IPS-18c (cell line): ENCODE data around the gene REXO5.
"Not testable (repeated sequence)": the region's sequence is repeated elsewhere in the genome, so short reads cannot be mapped to it uniquely, and the experiment has no call there.

Experiments
- H3K4me3 ChIP-seq: 2 replicates; pipeline ENCODE4 v1.7.0; 2013; ENCODE audit warnings: low read depth, mild to moderate bottlenecking, low read length, moderate library complexity; ENCODE audit not compliant: insufficient read depth
- H3K9me3 ChIP-seq: one replicate; pipeline ENCODE4 v1.6.1; 2013; ENCODE audit warnings: mild to moderate bottlenecking, low read length, moderate library complexity; ENCODE audit not compliant: control insufficient read depth, insufficient read depth

The REXO5 gene

DNA sequence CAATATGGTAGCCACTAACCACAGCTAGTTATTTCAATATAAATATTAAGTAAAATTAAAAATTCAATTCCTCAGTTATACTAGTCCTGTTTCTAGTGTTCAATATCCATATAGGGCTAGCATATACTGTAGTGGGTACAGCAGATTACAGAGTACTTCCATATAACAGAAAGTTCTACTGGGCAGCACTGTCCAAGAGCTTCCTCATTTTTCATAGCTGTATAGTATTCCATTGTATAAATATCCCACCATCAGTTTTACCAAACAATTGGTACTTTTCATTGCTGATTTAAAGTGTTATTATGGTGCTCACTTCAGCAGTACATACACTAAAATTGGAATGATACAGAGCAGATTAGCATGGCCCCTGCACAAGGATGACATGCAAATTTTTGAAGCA, 22.1 kb upstream of the REXO5 start:
- no peak overlapping the region for H3K4me3 ChIP-seq
- no peaks in the 10 kb centered on the region for H3K9me3 ChIP-seq

DNA sequence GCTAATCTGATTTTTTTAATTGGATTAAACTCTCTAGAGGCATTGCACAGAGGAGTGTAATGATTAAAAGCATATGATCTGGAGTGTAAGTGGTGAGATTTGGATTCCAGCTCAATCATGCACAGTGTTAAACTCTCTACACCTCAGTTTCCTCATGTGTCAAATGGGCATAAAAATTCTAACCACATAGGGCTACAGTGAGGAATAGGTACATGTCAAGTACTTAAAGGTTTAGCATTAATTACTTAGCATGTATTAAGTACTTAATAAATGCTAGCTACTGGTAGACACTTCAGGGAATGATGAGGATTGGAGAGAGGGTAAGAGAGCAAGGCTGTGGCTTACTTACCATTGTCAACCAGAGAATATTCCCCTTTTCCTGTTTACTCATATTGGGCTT, 17.2 kb upstream of the REXO5 start:
- Histone ChIP-seq H3K9me3 (no peaks in the 10 kb centered on the region), H3K4me3 (no peak overlapping the region)

DNA sequence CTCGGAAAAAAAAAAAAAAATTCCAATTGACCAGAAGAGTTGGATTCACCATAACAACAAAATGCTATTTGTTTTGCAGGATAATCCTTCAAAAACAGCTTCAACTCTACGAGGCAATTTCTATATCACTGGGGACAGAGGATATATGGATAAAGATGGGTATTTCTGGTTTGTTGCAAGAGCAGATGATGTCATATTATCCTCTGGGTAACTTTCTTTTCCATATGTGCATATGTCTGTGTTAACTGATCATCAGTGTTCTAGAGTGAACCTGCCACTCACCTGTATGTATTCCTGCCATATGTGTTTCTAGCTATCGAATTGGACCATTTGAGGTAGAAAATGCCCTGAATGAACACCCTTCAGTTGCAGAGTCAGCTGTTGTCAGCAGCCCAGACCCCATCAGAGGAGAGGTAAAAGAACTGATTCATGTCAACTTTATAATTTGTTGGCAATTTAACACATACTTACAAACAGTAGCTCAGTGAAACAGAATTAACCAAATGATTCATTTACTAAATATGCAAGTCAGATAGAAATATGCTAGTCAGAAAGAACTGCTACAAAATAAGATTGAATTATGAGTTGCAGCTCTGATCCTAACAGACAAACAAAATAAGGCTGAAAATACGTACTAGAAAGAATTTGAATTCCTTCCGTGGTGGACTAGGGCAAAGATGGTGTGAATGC, 14.3 kb upstream of the REXO5 start:
- Histone ChIP-seq H3K9me3 (no peaks in the 10 kb centered on the region), H3K4me3 (no peak overlapping the region)

DNA sequence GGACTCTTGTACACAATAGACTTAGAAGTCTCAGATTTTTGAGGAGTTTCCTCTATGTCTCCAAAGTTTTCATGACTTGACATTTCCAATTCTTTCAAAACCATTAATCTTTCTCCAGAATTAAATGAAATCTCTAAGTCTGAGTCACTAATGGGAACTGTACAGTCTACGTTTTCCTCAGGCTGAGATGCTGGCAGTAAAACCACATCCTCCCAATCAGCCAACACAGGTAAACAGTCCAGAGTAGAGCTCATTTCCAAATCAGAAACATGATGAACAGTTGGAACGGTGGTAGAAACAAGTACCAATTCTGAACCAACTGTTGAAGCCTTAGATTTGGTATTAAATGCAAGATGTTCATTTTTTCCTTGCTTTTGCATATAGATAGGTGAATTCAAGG, 8.0 kb upstream of the REXO5 start:
- H3K9me3 ChIP-seq = no peaks in the 10 kb centered on the region
- no peak overlapping the region for H3K4me3 ChIP-seq

DNA sequence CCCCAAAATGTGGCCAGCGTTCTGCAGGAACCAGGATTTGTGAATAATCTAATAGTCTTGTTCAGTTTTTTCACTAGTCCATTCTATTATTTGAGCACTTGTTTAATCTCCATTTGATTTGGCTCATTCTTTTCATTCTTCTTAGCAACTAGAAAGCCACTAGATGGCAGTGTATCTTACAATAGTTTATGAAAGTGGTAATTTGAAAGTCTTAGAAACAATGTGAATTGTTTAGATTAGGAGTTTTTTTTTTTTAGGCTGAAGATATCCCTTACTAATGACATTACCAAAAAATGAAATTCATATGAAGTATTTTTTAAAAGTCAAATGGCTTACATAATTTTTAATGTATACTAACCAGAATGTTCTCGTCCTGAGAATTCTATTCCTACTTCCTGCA, 6.7 kb upstream of the REXO5 start:
- no peaks in the 10 kb centered on the region for H3K9me3 ChIP-seq
- H3K4me3 ChIP-seq = no peak overlapping the region

DNA sequence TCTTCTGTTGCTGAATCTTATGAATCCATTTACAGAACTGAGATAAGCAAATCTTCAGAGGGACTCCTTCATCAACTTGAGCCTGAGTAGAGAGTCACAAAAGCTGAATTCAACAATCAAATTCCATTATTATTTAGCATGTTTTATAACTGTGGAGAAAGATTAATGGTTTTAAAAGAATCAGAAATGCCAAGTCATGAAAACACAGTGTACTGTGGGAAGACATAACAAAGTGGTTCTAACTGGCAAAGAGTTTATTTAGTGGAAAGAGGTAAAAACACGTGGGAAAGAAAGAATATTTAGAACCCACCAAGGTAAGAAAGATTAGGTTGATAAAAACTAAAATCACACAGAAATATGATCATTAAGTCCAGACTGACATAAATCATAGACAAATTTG, 5.0 kb upstream of the REXO5 start:
- Histone ChIP-seq H3K9me3 (no peaks in the 10 kb centered on the region), H3K4me3 (no peak overlapping the region)

DNA sequence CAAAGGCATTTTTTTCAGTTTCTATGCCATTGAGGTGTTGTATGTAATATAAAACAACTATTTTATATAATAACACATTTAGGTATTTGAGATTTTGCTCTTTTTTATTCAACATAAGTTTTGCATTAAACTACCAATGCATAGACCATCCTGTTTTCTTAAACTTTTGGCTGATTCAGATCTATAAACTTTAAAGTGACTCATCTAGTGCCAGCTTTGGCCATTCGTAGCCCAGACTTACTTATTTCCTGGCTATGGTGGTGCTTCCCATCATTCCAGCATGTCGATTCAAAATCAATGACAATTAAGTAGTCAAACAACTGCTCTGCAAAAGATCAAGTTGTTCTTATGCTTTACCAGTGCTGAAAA, 3.2 kb upstream of the REXO5 start:
- Histone ChIP-seq H3K9me3 (no peaks in the 10 kb centered on the region), H3K4me3 (no peak overlapping the region)

DNA sequence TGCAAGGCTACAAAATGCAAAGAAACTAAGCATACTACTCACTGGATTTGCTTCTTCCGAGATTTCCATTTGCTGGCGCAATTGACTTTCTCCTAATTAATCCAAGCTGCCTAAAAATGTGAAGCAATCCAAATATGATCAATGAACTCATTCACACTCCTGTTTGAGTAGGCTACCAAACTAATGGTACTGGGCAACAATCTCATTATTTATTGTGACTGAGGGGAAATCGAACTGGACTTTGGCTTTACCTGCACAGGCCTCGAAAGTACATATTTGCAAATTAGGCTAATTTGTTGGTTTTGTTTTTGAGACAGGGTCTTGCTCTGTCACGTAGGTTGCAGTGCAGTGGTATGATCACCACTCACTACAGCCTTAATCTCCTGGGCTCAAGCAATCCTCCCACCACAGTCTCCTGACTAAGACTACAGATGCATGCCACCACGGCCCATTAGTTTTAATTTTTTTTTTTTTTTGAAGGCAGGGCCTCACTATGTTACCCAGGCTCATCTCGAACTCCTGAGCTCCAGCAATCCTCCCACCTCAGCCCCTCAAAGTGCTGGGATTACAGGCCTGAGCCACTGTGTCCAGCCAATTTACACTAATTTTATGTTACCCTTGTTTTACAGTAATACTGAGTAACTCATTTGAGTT, 2.6 kb upstream of the REXO5 start:
- Histone ChIP-seq H3K9me3 (no peaks in the 10 kb centered on the region), H3K4me3 (no peak overlapping the region)

DNA sequence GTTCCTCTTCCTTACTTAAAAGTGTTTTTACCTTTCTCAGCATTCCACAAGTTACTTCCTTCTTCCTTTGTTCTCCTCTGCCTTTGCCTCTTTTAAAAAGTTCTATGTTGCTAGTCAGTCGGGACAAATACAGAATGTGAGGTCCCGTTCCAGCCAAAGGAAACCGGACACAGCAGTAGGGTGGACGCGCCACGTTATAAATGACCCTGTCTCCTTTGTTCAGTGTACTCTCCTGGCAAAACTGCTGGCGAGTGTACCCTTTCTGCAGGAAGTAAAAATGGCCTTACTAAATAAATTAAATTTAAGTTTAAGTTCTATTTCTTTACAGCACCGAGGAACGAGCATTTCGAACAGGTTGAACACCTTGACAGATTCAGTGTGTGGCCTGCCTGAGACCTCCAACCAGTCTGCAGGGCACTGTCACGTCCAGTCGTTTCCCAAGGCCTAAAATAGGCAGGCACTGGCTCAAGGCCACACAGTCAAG, 601 bp upstream of the REXO5 start:
- peak overlapping the region; percentile 95 for H3K4me3 ChIP-seq
- H3K9me3 ChIP-seq = not testable (repeated sequence)

DNA sequence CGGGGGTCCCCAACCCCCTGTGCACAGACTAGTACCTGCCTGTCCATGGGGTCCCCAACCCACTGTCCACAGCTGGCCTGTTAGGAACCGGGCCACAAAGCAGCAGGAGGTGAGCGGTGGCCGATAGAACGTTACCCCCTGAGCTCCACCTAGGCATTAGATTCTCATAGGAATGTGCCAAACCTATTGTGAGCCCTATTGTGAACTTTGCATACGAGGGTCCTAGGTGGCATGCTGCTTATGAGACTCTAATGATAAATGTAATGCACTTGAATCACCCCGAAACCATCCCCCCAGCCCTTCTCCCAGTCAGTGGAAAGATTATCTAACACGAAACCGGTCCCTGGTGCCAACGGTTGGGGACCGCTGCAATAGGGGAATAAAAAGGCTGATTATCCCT, 1.5 kb downstream of the REXO5 start:
- H3K4me3 ChIP-seq = no peak overlapping the region
- H3K9me3 ChIP-seq = no peaks in the 10 kb centered on the region

DNA sequence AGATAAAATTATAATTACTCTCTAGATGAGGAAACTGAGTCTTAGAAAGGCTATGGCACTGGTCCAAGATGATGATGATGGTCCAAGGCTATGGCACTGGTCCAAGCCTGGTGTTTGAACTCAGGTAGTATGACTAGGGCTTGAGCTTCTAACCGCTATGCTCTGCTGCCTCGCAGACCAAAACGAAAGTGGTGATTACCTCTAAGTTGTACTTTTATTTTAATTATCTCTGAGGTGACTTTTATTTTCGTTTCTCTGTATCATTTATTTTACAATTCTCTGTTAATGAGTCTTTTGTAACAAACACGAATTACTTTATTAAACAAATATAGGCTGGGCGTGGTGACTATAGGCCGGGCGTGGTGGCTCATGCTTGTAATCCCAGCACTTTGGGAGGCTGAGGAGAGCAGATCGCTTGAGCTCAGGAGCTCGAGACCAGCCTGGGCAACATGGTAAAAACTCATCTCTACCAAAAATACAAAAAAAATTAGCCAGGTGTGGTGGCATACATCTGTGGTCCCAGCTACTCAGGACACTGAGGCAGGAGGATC, 5.6 kb downstream of the REXO5 start:
- no peaks in the 10 kb centered on the region for H3K9me3 ChIP-seq
- H3K4me3 ChIP-seq = no peak overlapping the region

DNA sequence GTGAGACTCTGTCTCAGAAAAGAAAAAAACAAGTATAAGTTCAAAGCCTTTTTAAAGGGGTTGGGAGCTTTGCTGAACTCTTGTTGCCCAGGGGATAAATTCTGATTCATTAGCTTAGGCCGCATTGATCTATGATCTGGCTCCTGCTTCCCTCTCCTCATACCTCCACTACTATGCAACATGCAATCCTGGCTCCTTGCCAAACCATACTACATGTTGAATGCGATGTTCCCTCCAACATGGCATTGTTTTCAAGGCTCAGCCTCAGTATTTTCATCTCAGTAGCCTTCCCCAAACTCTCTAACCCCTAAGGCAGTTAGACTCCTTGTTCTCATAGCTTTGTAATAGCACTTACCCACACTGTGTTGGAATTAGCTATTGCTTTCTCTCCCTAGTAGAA, 6.2 kb downstream of the REXO5 start:
- no peaks in the 10 kb centered on the region for H3K9me3 ChIP-seq

DNA sequence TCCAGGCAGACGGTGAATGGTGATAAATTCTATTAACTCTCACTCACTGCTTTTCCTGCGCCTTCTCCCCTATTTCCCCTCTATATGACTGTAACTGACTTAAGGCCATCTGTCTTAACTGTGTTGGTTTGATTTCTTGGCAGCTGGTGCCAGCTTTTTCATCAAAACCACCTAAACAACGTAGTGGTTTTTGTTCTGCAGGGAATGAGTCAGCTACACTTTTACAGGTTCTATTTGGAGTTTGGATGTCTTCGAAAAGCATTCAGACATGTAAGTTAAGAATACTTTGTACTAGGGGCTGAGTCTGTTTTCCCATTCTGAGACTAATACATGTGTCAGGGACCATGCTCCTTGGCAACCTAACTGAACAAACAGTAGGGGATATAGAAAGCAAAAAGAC, 8.5 kb downstream of the REXO5 start:
- H3K9me3 ChIP-seq = no peaks in the 10 kb centered on the region
- no peak overlapping the region for H3K4me3 ChIP-seq

More for the DNA sequence above, 6.2 kb downstream of the REXO5 start:
- no peak overlapping the region for H3K4me3 ChIP-seq

DNA sequence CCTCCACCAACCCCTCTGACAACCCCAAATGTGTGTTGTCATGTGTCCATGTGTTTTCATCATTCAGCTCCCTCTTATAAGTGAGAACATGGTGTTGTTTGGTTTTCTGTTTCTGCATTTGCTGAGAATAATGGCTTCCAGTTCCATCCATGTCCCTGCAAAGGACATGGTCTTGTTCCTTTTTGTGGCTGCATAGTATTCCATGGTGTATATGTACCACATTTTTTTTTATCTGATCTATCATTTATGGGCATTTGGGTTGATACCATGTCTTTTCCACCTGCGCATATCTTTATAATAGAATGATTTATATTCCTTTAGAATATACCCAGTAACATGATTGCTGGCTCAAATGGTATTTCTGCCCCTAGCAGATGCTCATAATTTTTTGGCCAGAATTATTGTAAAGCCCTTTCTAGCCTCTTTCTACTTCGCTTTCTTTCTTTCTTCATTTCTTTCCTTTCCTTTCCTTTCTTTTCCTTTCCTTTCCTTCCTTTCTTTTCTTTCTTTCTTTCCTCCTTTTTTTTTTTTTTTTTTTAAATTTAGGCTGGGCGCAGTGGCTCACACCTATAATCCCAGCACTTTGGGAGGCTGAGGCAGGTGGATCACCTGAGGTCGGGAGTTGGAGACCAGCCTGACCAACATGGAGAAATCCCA, 12.7 kb downstream of the REXO5 start:
- H3K9me3 ChIP-seq = no peaks in the 10 kb centered on the region
- no peak overlapping the region for H3K4me3 ChIP-seq

DNA sequence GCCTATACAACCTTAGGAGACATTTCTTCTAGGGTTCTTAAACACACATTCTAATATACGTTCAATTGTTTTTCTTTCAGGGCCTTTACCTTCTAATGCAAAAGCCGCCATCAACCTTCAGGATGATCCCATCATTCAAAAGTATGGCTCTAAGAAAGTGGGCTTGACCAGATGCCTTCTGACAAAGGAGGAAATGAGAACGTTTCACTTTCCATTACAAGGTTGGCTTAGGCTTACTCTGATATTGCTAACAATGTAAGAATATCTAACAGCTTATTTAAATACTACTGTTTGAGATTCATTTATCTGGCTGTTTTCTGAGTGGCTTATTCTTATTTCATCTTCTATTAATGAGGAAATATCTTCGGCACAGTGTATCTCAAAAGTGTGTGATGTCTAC, 15.4 kb downstream of the REXO5 start:
- Histone ChIP-seq H3K4me3 (no peak overlapping the region), H3K9me3 (no peaks in the 10 kb centered on the region)

DNA sequence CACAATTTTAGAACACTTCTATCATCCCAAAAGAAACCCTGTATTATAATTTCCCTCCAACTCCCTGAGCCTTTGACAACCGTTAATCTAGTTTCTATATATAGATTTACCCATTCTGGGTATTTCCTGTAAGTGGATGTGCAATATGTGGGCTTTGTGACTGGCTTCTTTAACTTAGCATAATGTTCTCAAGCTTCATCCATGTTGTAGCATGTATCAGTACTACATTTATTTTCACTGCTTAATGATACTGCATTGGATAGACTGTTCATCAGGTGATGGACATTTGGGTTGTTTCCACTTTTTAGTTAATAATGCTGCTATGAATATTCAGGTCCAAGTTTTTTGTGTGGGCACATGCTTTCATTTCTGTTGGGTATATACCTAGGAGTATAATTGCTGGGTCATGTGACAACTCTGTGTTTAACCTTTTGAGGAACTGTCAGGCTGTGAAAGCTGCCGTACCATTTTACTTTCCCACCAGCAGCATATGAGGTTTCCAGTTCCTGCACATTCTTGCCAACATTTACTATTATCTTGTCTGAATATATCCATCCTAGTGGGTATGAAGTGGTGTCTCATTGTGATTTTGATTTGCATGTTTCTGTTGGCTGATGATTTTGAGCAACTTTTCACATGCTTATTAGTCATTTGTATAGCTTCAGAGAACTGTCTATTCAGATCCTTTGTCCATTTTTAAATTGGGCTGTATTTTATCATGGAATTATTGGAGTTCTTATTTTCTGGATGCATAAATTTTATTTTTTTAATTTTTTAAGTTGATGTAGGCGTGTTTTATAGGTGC, 16.4 kb downstream of the REXO5 start:
- H3K4me3 ChIP-seq = no peak overlapping the region
- H3K9me3 ChIP-seq = no peaks in the 10 kb centered on the region

DNA sequence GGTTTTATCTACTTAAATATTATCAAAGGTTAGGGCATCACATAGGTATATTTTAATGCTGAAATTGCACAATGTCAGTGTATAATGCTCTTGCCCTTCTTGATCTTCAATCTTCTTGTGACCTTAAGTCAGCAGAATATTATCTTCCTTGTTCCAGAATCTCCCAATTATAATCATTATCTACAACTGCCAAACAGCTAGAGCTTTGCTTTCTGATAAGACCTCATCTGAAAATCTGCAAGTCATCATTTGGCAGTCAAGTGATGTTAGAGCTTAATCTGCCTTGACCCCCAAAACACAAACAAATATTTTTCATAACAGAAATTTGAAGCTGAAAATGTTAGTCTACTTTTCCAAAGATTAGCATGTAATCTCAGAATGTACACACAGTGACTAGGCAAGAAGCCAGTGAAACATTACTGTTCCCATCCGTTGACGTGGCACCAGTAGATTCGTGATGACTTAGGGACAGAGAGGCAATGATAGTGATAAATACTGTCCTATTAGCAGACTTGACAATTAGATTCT, 19.8 kb downstream of the REXO5 start:
- H3K4me3 ChIP-seq = no peak overlapping the region
- H3K9me3 ChIP-seq = no peaks in the 10 kb centered on the region
